C4-2B (cell line): ENCODE measurements around the gene SUCO.

Experiments used
- ZFX ChIP-seq: fragments of 450-650 bp; IDR thresholded peaks from 2 replicates; pipeline ENCODE4 v1.6.1; 2017
- TF ChIP-seq, protein P1 (sequence below): fragments of 450-650 bp; conservative IDR thresholded peaks from 2 replicates; pipeline ENCODE4 v1.5.1; 2017; ENCODE audit warnings: mild to moderate bottlenecking

GRCh38 chr1:172585861-172586260 lies 52.9 kb downstream of the SUCO start:
- TF ChIP-seq, protein P1, sequence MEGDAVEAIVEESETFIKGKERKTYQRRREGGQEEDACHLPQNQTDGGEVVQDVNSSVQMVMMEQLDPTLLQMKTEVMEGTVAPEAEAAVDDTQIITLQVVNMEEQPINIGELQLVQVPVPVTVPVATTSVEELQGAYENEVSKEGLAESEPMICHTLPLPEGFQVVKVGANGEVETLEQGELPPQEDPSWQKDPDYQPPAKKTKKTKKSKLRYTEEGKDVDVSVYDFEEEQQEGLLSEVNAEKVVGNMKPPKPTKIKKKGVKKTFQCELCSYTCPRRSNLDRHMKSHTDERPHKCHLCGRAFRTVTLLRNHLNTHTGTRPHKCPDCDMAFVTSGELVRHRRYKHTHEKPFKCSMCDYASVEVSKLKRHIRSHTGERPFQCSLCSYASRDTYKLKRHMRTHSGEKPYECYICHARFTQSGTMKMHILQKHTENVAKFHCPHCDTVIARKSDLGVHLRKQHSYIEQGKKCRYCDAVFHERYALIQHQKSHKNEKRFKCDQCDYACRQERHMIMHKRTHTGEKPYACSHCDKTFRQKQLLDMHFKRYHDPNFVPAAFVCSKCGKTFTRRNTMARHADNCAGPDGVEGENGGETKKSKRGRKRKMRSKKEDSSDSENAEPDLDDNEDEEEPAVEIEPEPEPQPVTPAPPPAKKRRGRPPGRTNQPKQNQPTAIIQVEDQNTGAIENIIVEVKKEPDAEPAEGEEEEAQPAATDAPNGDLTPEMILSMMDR, result no peak
- TF ChIP-seq ZFX, result no peak
